Erythroblast (primary cell): ENCODE measurements around the gene CDKAL1.

Experiments
- DNase-seq, 2 experiments: peaks; one replicate each; lab custom pipeline; 2025; lab: John Stamatoyannopoulos, UW
- GATA1 ChIP-seq: IDR thresholded peaks from 2 replicates; pipeline ENCODE4 v1.6.1; 2011; ENCODE audit warnings: low read depth, mild to moderate bottlenecking, control low read depth, low read length, moderate library complexity
- POLR2A ChIP-seq: IDR thresholded peaks from 2 replicates; pipeline ENCODE4 v1.6.1; 2011; ENCODE audit warnings: mild to moderate bottlenecking, low read length

CDKAL1 gene

GRCh38 chr6:21111093-21111725 lies 577.0 kb downstream of the CDKAL1 start:
- DNase-seq: no peak
- TF ChIP-seq GATA1 (no peak), POLR2A (no peak)

- TF ChIP-seq POLR2A (no peak), GATA1 (no peak)
- DNase-seq: no peak
These were observed 580.9 kb downstream of the CDKAL1 start for GRCh38 chr6:21115111-21115510.

- DNase-seq: no peak
- TF ChIP-seq GATA1: no peak
- TF ChIP-seq POLR2A: no peak
These were observed 582.5 kb downstream of the CDKAL1 start for GRCh38 chr6:21116736-21117135.

- TF ChIP-seq POLR2A (no peak), GATA1 (no peak)
- no peak for DNase-seq
These were observed 584.0 kb downstream of the CDKAL1 start for GRCh38 chr6:21118216-21118780.

- no peak for TF ChIP-seq GATA1
- no peak for DNase-seq
These were observed 587.4 kb downstream of the CDKAL1 start for GRCh38 chr6:21121636-21122136.

- TF ChIP-seq POLR2A: no peak
- TF ChIP-seq GATA1: no peak
- DNase-seq: no peak
These were observed 589.5 kb downstream of the CDKAL1 start for GRCh38 chr6:21123507-21124436.

GRCh38 chr6:21128601-21129000 lies 594.3 kb downstream of the CDKAL1 start:
- TF ChIP-seq GATA1: no peak
- no peak for TF ChIP-seq POLR2A
- no peak for DNase-seq

GRCh38 chr6:21131406-21131805 lies 597.1 kb downstream of the CDKAL1 start:
- no peak for TF ChIP-seq GATA1
- no peak for TF ChIP-seq POLR2A
- DNase-seq: no peak

GRCh38 chr6:21132446-21132845 lies 598.2 kb downstream of the CDKAL1 start:
- no peak for TF ChIP-seq GATA1
- no peak for DNase-seq

- TF ChIP-seq POLR2A: no peak
- no peak for TF ChIP-seq GATA1
- no peak for DNase-seq
These were observed 598.9 kb downstream of the CDKAL1 start for GRCh38 chr6:21132856-21133838.

- TF ChIP-seq POLR2A (no peak), GATA1 (no peak)
- no peak for DNase-seq
These were observed 599.6 kb downstream of the CDKAL1 start for GRCh38 chr6:21133901-21134300.

GRCh38 chr6:21134356-21134755 lies 600.1 kb downstream of the CDKAL1 start:
- no peak for DNase-seq

GRCh38 chr6:21135484-21136013 lies 601.3 kb downstream of the CDKAL1 start:
- no peak for TF ChIP-seq GATA1
- TF ChIP-seq POLR2A: no peak
- DNase-seq: no peak

More at GRCh38 chr6:21134356-21134755, 600.1 kb downstream of the CDKAL1 start:
- TF ChIP-seq GATA1 (no peak), POLR2A (no peak)
